HepG2 (cell line): ENCODE results near the gene JADE2. TPM values are rescaled to one million over a fixed set of nuclear protein-coding genes. Genes with fewer than 3 reads are reported as not detected.
A peak's percentile ranks its signal among the peaks of the same experiment; 100 is the strongest.

Source experiments
- ATAC-seq: fragments of 200-7000 bp; cut with Tn5 transposase; 3 replicates; pipeline ENCODE4 v1.9.1; 2020; ENCODE audit warnings: mild to moderate bottlenecking, moderate library complexity
- BruUV-seq: library from RNA; stranded (reverse); fragments of 400-500 nt; replicated peaks from 2 replicates; lab custom pipeline; 2021; lab: Mats Ljungman, UMichigan
- CTCF ChIA-PET: fragments of 300-600 bp; formaldehyde crosslinking; extraction: SDS; loops from one replicate; lab custom pipeline; 2021; ENCODE audit warnings: low total read pairs, inconsistent platforms, low intra/inter-chr PET ratio; lab: Yijun Ruan, JAX
- POLR2A ChIA-PET: fragments of 350-600 bp; sonication (Branson Sonifier 250); formaldehyde crosslinking; loops from one replicate; lab custom pipeline; 2020; ENCODE audit warnings: antibody characterized with exemption, inconsistent platforms; lab: Yijun Ruan, JAX
- DNase-seq: peaks from one replicate; pipeline ENCODE4 v3.0.0-alpha.2; 2015; ENCODE audit warnings: low spot score
- FAIRE-seq: peaks from 3 replicates; lab custom pipeline; 2011; peaks lifted over from hg19 to GRCh38; lab: Jason Lieb, UNC
- H2AFZ ChIP-seq: one replicate; pipeline ENCODE4 v1.6.1; 2011; ENCODE audit warnings: low read length, inconsistent platforms
- H3K27ac ChIP-seq: fragments of 300-600 bp; 3 replicates; pipeline ENCODE4 v1.8.0; 2011; ENCODE audit warnings: mixed run types, mild to moderate bottlenecking, mixed read lengths, low read length, inconsistent platforms; ENCODE audit not compliant: insufficient read depth; ENCODE audit errors: extremely low read length
- H3K27me3 ChIP-seq, 2 experiments: fragments of 200-600 bp in 1 of 2; 2 replicates in 1 of 2; 3 replicates in 1 of 2; pipeline versions ENCODE4 v1.6.0 to v1.8.0; 2011; ENCODE audit warnings: low read length in 2 of 2, mild to moderate bottlenecking in 2 of 2, moderate library complexity in 2 of 2, inconsistent platforms in 1 of 2; ENCODE audit not compliant: insufficient read depth in 2 of 2, control insufficient read depth in 1 of 2
- H3K36me3 ChIP-seq, 2 experiments: fragments of 200-600 bp in 1 of 2; replicated peaks in 1 of 2; 2 replicates in 1 of 2; 3 replicates in 1 of 2; pipeline versions ENCODE4 v1.5.1 to v1.8.0; 2011; ENCODE audit warnings: low read length in 2 of 2, inconsistent platforms in 1 of 2; ENCODE audit not compliant: insufficient read depth in 2 of 2, control insufficient read depth in 1 of 2
- H3K4me1 ChIP-seq: 2 replicates; pipeline ENCODE4 v1.5.1; 2012; ENCODE audit warnings: low read length, inconsistent platforms; ENCODE audit not compliant: insufficient read depth
- H3K4me2 ChIP-seq: 2 replicates; pipeline ENCODE4 v1.6.0; 2011; ENCODE audit warnings: low read depth, low read length, inconsistent platforms
- H3K4me3 ChIP-seq, 3 experiments: fragments of 200-600 bp in 1 of 3; sonication (generic), shearing (Covaris generic) in 1 of 3; replicated peaks in 1 of 3; 2 replicates each; pipeline ENCODE4 v1.5.1; 2011 to 2016; ENCODE audit warnings: low read length in 3 of 3, inconsistent platforms in 2 of 3, low read depth in 2 of 3, mild to moderate bottlenecking in 2 of 3, control low read depth in 1 of 3, mixed read lengths in 1 of 3; ENCODE audit not compliant: insufficient read depth in 1 of 3
- H3K79me2 ChIP-seq: one replicate; pipeline ENCODE4 v1.6.1; 2011; ENCODE audit warnings: low read length, inconsistent platforms; ENCODE audit not compliant: insufficient read depth
- H3K9ac ChIP-seq: 2 replicates; pipeline ENCODE4 v1.6.0; 2011; ENCODE audit warnings: mild to moderate bottlenecking, low read depth, low read length, inconsistent platforms; ENCODE audit not compliant: insufficient read depth
- H3K9me3 ChIP-seq: 2 replicates; pipeline ENCODE4 v1.5.1; 2012; ENCODE audit warnings: mild to moderate bottlenecking, low read length
- H4K20me1 ChIP-seq: 2 replicates; pipeline ENCODE4 v1.6.0; 2011; ENCODE audit warnings: inconsistent platforms, mild to moderate bottlenecking, low read length, moderate library complexity; ENCODE audit not compliant: insufficient read depth
- FOSL2 ChIP-seq: sonication (generic); formaldehyde crosslinking; IDR thresholded peaks from 2 replicates; pipeline ENCODE4 v1.4.0; 2020; ENCODE audit warnings: missing genetic modification reagents
- GATA4 ChIP-seq: sonication (generic); IDR thresholded peaks from 2 replicates; pipeline ENCODE4 v1.6.1; 2016; ENCODE audit warnings: antibody characterized with exemption, low read depth, borderline replicate concordance
- HNF4A ChIP-seq: sonication (generic); formaldehyde crosslinking; IDR thresholded peaks from 2 replicates; pipeline ENCODE4 v1.4.0; 2020; ENCODE audit warnings: missing genetic modification reagents
- SP4 ChIP-seq: sonication (generic); formaldehyde crosslinking; IDR thresholded peaks from 2 replicates; pipeline ENCODE4 v1.8.1; 2023; ENCODE audit warnings: mild to moderate bottlenecking, missing genetic modification reagents
- ZFP82 ChIP-seq: sonication (generic); formaldehyde crosslinking; IDR thresholded peaks from 2 replicates; pipeline ENCODE4 v1.5.1; 2020; ENCODE audit warnings: mild to moderate bottlenecking, missing genetic modification reagents, borderline replicate concordance
- ZNF354B ChIP-seq: sonication (generic); formaldehyde crosslinking; IDR thresholded peaks from 2 replicates; pipeline ENCODE4 v1.8.0; 2022; ENCODE audit warnings: mild to moderate bottlenecking, missing genetic modification reagents
- WGBS: methylation state at CpG from one replicate; pipeline ENCODE4 v1.1.6; 2017; ENCODE audit warnings: low lambda C conversion rate; 5-methylcytosine and 5-hydroxymethylcytosine counted together
- in situ Hi-C: cut with HindIII; loops from 2 replicates; pipeline ENCODE4 v1.10.0; 2017; ENCODE audit warnings: low pct_unique_long_range_greater_than_20kb; ENCODE audit not compliant: extremely low pct_ligation_motif_present
- intact Hi-C: fragments of 100-400 bp; cut with micrococcal nuclease; formaldehyde crosslinking; loops from one replicate; pipeline ENCODE4 v1.10.0; 2022; ENCODE audit not compliant: unreplicated experiment
- polyA plus RNA-seq, 8 experiments: library from polyadenylated mRNA; depleted of rRNA in 3 of 8; stranded (reverse) in 7 of 8; unstranded in 1 of 8; fragments of >200 nt; fragmentation: Illumina TruSeq in 4 of 8; extraction: Trizol in 4 of 8; gene quantifications; 2 replicates each; pipeline versions ENCODE4 v1.2.1 to v1.2.3, GENCODE V29; 2011 to 2016; ENCODE audit warnings: low read depth in 4 of 8, missing spikeins in 1 of 8, mixed read lengths in 1 of 8; ENCODE audit not compliant: insufficient read depth in 1 of 8
- total RNA-seq, 5 experiments: library from RNA; depleted of rRNA; stranded (reverse); fragments of >200 nt; fragmentation: Illumina TruSeq; extraction: Trizol; gene quantifications; 2 replicates each; pipeline ENCODE4 v1.2.3, GENCODE V29; 2016; ENCODE audit warnings: low read depth in 1 of 5
- TF ChIP-seq, protein P1 (sequence below): IDR thresholded peaks from 2 replicates; pipeline ENCODE4 v1.4.0; 2020; ENCODE audit warnings: mild to moderate bottlenecking, missing genetic modification reagents
- TF ChIP-seq, protein P2 (sequence below): sonication (generic); formaldehyde crosslinking; IDR thresholded peaks from 2 replicates; pipeline ENCODE4 v1.4.0; 2020; ENCODE audit warnings: mild to moderate bottlenecking, missing genetic modification reagents, borderline replicate concordance

JADE2 gene
- total and polyA plus RNA-seq, 2 of the 13 experiments (the other 11 are each of a cell fraction or from before 2014, with no cell fraction given): 7.5 to 15.1 TPM

DNA sequence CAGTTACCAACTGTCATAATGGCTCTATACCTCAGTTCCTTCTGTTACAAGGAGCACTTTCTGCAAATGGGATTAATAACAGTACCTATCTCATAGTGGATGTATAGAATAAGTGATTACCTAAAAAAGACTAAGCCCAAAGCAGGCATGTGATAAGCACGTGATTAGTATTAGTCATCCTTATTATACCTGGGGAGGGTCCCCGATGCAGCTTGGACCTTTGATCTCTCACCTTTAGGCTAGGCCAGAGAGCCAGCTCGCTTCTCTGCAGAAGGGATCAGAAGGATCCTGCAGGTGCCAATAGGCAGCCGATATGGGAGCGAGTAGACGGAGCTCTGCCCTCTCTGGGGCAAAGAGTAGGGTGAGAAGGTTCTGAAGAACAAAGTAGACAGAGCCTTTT is 4.0 kb downstream of the JADE2 start:
- in situ Hi-C loops (no loop called here), intact Hi-C loops (loop anchor here (5.0 kb wide), 1 partner anchor 48 kb away; no protein-coding TSS in a partner anchor)
- BruUV-seq: no TSS peak
- no peak overlapping the region for H2AFZ ChIP-seq
- H3K4me1 ChIP-seq: peaks cover 32% of the 10 kb centered on the region
- WGBS: 66% methylated on average over 6 of the region's 6 CpGs
- peaks cover 36% of the 10 kb centered on the region for H3K79me2 ChIP-seq
- ChIA-PET POLR2A (interaction anchor here (1.0 to 6.9 kb wide), 2 partner anchors 63 to 113 kb away, joined by 4 to 58 read pairs; no protein-coding TSS in a partner anchor), CTCF (no interaction called here)
- no peak overlapping the region for H3K27ac ChIP-seq
- 0 out of 5 replicates have a peak, but pooled peaks cover 1 to 3% of the 10 kb centered on the region in 2 experiments for H3K36me3 ChIP-seq
- DNase-seq: no peak
- H3K9me3 ChIP-seq: no peaks in the 10 kb centered on the region
- no peak for FAIRE-seq
- H3K27me3 ChIP-seq: no peaks in the 10 kb centered on the region; a peak in 1 of 5 replicates
- TF ChIP-seq FOSL2 (CRISPR knock-in tag) (peak; percentile 71), SP4 (no peak), HNF4A (CRISPR knock-in tag) (0 out of 2 replicates have a peak, but pooled peaks have one; percentile 11), ZNF354B (no peak), ZFP82 (CRISPR knock-in tag) (no peak), GATA4 (no peak)
- TF ChIP-seq, protein P1, sequence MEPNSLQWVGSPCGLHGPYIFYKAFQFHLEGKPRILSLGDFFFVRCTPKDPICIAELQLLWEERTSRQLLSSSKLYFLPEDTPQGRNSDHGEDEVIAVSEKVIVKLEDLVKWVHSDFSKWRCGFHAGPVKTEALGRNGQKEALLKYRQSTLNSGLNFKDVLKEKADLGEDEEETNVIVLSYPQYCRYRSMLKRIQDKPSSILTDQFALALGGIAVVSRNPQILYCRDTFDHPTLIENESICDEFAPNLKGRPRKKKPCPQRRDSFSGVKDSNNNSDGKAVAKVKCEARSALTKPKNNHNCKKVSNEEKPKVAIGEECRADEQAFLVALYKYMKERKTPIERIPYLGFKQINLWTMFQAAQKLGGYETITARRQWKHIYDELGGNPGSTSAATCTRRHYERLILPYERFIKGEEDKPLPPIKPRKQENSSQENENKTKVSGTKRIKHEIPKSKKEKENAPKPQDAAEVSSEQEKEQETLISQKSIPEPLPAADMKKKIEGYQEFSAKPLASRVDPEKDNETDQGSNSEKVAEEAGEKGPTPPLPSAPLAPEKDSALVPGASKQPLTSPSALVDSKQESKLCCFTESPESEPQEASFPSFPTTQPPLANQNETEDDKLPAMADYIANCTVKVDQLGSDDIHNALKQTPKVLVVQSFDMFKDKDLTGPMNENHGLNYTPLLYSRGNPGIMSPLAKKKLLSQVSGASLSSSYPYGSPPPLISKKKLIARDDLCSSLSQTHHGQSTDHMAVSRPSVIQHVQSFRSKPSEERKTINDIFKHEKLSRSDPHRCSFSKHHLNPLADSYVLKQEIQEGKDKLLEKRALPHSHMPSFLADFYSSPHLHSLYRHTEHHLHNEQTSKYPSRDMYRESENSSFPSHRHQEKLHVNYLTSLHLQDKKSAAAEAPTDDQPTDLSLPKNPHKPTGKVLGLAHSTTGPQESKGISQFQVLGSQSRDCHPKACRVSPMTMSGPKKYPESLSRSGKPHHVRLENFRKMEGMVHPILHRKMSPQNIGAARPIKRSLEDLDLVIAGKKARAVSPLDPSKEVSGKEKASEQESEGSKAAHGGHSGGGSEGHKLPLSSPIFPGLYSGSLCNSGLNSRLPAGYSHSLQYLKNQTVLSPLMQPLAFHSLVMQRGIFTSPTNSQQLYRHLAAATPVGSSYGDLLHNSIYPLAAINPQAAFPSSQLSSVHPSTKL (CRISPR knock-in tag): no peak
- TF ChIP-seq, protein P2, sequence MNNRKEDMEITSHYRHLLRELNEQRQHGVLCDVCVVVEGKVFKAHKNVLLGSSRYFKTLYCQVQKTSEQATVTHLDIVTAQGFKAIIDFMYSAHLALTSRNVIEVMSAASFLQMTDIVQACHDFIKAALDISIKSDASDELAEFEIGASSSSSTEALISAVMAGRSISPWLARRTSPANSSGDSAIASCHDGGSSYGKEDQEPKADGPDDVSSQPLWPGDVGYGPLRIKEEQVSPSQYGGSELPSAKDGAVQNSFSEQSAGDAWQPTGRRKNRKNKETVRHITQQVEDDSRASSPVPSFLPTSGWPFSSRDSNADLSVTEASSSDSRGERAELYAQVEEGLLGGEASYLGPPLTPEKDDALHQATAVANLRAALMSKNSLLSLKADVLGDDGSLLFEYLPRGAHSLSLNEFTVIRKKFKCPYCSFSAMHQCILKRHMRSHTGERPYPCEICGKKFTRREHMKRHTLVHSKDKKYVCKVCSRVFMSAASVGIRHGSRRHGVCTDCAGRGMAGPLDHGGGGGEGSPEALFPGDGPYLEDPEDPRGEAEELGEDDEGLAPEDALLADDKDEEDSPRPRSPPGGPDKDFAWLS (CRISPR knock-in tag): no peak
- H3K4me2 ChIP-seq: peak overlapping the region; percentile 40
- H4K20me1 ChIP-seq: 0 out of 2 replicates have a peak, but pooled peaks cover 3% of the 10 kb centered on the region
- no peak for ATAC-seq
- H3K9ac ChIP-seq: no peak overlapping the region
- H3K4me3 ChIP-seq: no peak overlapping the region
